HCT116 (cell line): ENCODE measurements around the gene WDR44. TPM values are rescaled to one million over a fixed set of nuclear protein-coding genes. Genes with fewer than 3 reads are reported as not detected.

Source experiments
- ATAC-seq: fragments of 200-7000 bp; cut with Tn5 transposase; 2 replicates; pipeline ENCODE4 v1.9.1; 2020; ENCODE audit warnings: mild to moderate bottlenecking, moderate library complexity
- BruUV-seq: library from RNA; stranded (reverse); fragments of 400-500 nt; replicated peaks from 2 replicates; lab custom pipeline; 2021; lab: Mats Ljungman, UMichigan
- CTCF ChIA-PET: fragments of 300-600 bp; sonication (Branson Sonifier 250); formaldehyde crosslinking; loops from one replicate; lab custom pipeline; 2021; ENCODE audit warnings: antibody characterized with exemption; lab: Charles Lee
- POLR2A ChIA-PET: fragments of 300-600, 350-600 bp; sonication (Branson Sonifier 250); formaldehyde crosslinking; loops from one replicate; lab custom pipeline; 2021; ENCODE audit warnings: antibody characterized with exemption; lab: Charles Lee
- RAD21 ChIA-PET, 2 experiments: fragments of 300-600 bp; sonication (Branson Sonifier 250); formaldehyde crosslinking; loops; one replicate each; lab custom pipeline; 2023; ENCODE audit warnings: low total read pairs in 2 of 2; ENCODE audit not compliant: uncharacterized antibody in 2 of 2, unreplicated experiment in 2 of 2, low non-redundant PET in 1 of 2; lab: Charles Lee
- DNase-seq: peaks from one replicate; pipeline ENCODE4 v3.0.0-alpha.2; 2010; ENCODE audit warnings: low read depth, low spot score
- H2AFZ ChIP-seq: fragments of 200-600 bp; shearing (Covaris generic), sonication (generic); 2 replicates; pipeline ENCODE4 v1.6.1; 2017; ENCODE audit warnings: low read depth, mixed run types, mixed read lengths, antibody characterized with exemption, low read length; ENCODE audit not compliant: poor library complexity, severe bottlenecking
- H3K27ac ChIP-seq: 2 replicates; pipeline ENCODE4 v1.5.1; 2012; ENCODE audit warnings: low read depth, low read length
- H3K27me3 ChIP-seq: fragments of 200-600 bp; sonication (generic); 2 replicates; pipeline ENCODE4 v1.6.1; 2016; ENCODE audit warnings: mixed run types, low read length, mixed read lengths; ENCODE audit not compliant: insufficient read depth
- H3K36me3 ChIP-seq, 2 experiments: fragments of 200-500 bp in 1 of 2; fragments of 200-600 bp in 1 of 2; sonication (Bioruptor generic) in 1 of 2; sonication (generic) in 1 of 2; 2 replicates each; pipeline versions ENCODE4 v1.5.1 to v1.6.1; 2014 to 2016; ENCODE audit warnings: low read length in 2 of 2, inconsistent platforms in 1 of 2, mixed read lengths in 1 of 2, mixed run types in 1 of 2; ENCODE audit not compliant: insufficient read depth in 2 of 2, control insufficient read depth in 1 of 2
- H3K4me1 ChIP-seq, 2 experiments: fragments of 200-600 bp in 1 of 2; sonication (generic) in 1 of 2; 2 replicates each; pipeline versions ENCODE4 v1.5.1 to v1.6.1; 2012 to 2017; ENCODE audit warnings: low read length in 2 of 2, inconsistent platforms in 1 of 2, mild to moderate bottlenecking in 1 of 2, mixed read lengths in 1 of 2, mixed run types in 1 of 2, moderate library complexity in 1 of 2; ENCODE audit not compliant: insufficient read depth in 2 of 2, control insufficient read depth in 1 of 2
- H3K4me2 ChIP-seq: fragments of 200-600 bp; sonication (generic); 2 replicates; pipeline ENCODE4 v1.6.1; 2017; ENCODE audit warnings: mixed run types, low read length, mixed read lengths
- H3K4me3 ChIP-seq, 2 experiments: fragments of 200-600 bp in 1 of 2; sonication (generic) in 1 of 2; replicated peaks in 1 of 2; 2 replicates each; pipeline ENCODE4 v1.5.1; 2011 to 2016; ENCODE audit warnings: low read length in 2 of 2, control low read depth in 1 of 2, low read depth in 1 of 2, mild to moderate bottlenecking in 1 of 2, mixed read lengths in 1 of 2, mixed run types in 1 of 2
- H3K79me2 ChIP-seq: fragments of 200-600 bp; sonication (generic); 2 replicates; pipeline ENCODE4 v1.6.1; 2017; ENCODE audit warnings: mild to moderate bottlenecking, mixed run types, low read length, moderate library complexity, mixed read lengths; ENCODE audit not compliant: insufficient read depth
- H3K9ac ChIP-seq: fragments of 200-600 bp; sonication (generic); 2 replicates; pipeline ENCODE4 v1.6.1; 2016; ENCODE audit warnings: low read length, mixed read lengths
- H3K9me2 ChIP-seq: fragments of 200-600 bp; sonication (generic), shearing (Covaris generic); 2 replicates; pipeline ENCODE4 v1.6.1; 2017; ENCODE audit warnings: mixed run types, mild to moderate bottlenecking, moderate library complexity; ENCODE audit not compliant: insufficient read depth
- H3K9me3 ChIP-seq, 2 experiments: fragments of 200-500 bp in 1 of 2; fragments of 200-600 bp in 1 of 2; sonication (Bioruptor generic) in 1 of 2; sonication (generic) in 1 of 2; 2 replicates each; pipeline ENCODE4 v1.6.1; 2014 to 2017; ENCODE audit warnings: low read length in 2 of 2, mixed read lengths in 2 of 2, inconsistent platforms in 1 of 2, low read depth in 1 of 2, mild to moderate bottlenecking in 1 of 2, mixed run types in 1 of 2, moderate library complexity in 1 of 2; ENCODE audit not compliant: control insufficient read depth in 1 of 2, insufficient read depth in 1 of 2
- H4K20me1 ChIP-seq: fragments of 200-600 bp; sonication (generic), shearing (Covaris generic); 2 replicates; pipeline ENCODE4 v1.6.1; 2017; ENCODE audit warnings: mixed run types, mild to moderate bottlenecking, moderate library complexity; ENCODE audit not compliant: insufficient read depth
- ATF3 ChIP-seq: IDR thresholded peaks from 2 replicates; pipeline ENCODE4 v1.6.1; 2012
- CTCF ChIP-seq, 3 experiments: fragments of 200-600 bp in 1 of 3; sonication (generic) in 1 of 3; IDR thresholded peaks in 2 of 3; conservative IDR thresholded peaks in 1 of 3; 2 replicates each; pipeline ENCODE4 v1.5.1; 2012 to 2017; ENCODE audit warnings: low read depth in 2 of 3, low read length in 2 of 3, antibody characterized with exemption in 1 of 3, borderline replicate concordance in 1 of 3, control low read depth in 1 of 3, mild to moderate bottlenecking in 1 of 3, mixed read lengths in 1 of 3, mixed run types in 1 of 3, moderate library complexity in 1 of 3; ENCODE audit not compliant: insufficient read depth in 1 of 3
- EZH2phosphoT487 ChIP-seq: fragments of 200-600 bp; IDR thresholded peaks from 2 replicates; pipeline ENCODE4 v1.6.1; 2018; ENCODE audit warnings: antibody characterized with exemption, borderline replicate concordance
- JUND ChIP-seq: IDR thresholded peaks from 2 replicates; pipeline ENCODE4 v1.6.1; 2012
- MAX ChIP-seq: IDR thresholded peaks from 2 replicates; pipeline ENCODE4 v1.6.1; 2012
- SP1 ChIP-seq: IDR thresholded peaks from 2 replicates; pipeline ENCODE4 v1.6.1; 2012; ENCODE audit warnings: low read depth
- SRF ChIP-seq: IDR thresholded peaks from 2 replicates; pipeline ENCODE4 v1.6.1; 2012; ENCODE audit warnings: low read depth
- ZFX ChIP-seq: fragments of 450-650 bp; IDR thresholded peaks from 2 replicates; pipeline ENCODE4 v1.6.1; 2017
- intact Hi-C: fragments of 100-400 bp; cut with micrococcal nuclease; formaldehyde crosslinking; loops from 2 replicates; pipeline ENCODE4 v1.10.0; 2022
- total RNA-seq: library from RNA; stranded (reverse); gene quantifications from one replicate; pipeline ENCODE4 v1.2.1, GENCODE V29; 2021; ENCODE audit not compliant: unreplicated experiment

The WDR44 gene
- total RNA-seq, 1 experiment from 2014 or later, result 12.2 TPM

DNA sequence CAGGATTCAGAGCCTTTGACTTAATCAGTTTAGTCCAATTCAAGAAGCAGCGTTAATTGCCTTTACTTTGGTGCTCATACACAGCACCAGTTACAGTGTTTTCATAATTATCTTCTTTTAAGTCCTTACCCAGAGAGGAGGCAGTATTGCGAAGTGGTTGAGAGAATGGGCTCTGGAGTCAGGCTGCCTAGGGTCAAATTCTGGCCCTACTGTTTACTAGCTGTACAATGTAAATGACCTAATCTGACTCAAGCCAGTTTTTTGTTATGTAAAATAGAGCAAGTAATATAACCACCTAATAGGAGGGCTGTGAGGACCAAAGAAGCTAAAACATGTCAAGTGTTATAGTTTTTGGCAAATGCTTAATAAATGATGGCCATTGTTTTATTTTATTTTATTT, 27.6 kb downstream of the WDR44 start:
- CTCF ChIA-PET, result no interaction called here
- Histone ChIP-seq H3K9me2 (no peaks in the 10 kb centered on the region), H3K9ac (no peak overlapping the region), H3K27me3 (no peaks in the 10 kb centered on the region), H3K79me2 (no peaks in the 10 kb centered on the region), H3K9me3 (no peaks in the 10 kb centered on the region), H3K36me3 (no peaks in the 10 kb centered on the region), H3K27ac (no peak overlapping the region), H2AFZ (no peak overlapping the region), H4K20me1 (no peaks in the 10 kb centered on the region), H3K4me2 (no peak overlapping the region), H3K4me1 (no peaks in the 10 kb centered on the region), H3K4me3 (no peak overlapping the region)
- intact Hi-C loops, result no loop called here
- POLR2A ChIA-PET, result no interaction called here
- TF ChIP-seq MAX (no peak), SP1 (no peak)
- RAD21 ChIA-PET, result no interaction called here
- DNase-seq (no peak), ATAC-seq (no peak)
- BruUV-seq, result no TSS peak

DNA sequence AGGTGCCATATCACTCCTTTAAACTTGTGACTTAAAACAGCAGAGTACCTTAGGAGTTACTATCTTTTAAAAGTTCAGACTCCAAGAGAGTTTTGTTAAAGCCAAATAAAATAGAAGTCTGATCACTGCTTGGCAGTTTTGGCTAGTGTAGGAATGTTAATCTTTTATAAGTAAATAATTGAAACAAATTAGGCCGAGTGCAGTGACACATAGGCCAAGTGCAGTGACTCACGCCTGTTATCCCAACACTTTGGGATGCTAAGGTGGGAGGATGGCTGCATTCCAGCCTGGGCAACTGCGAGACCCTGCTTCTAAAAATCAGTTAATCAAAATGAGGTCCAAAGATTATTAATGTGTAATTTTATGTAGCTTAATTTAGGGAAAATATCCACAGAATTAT, 37.2 kb downstream of the WDR44 start:
- H3K9me2 ChIP-seq, result no peaks in the 10 kb centered on the region
- RAD21 ChIA-PET, result no interaction called here
- no peaks in the 10 kb centered on the region for H3K9me3 ChIP-seq
- BruUV-seq, result no TSS peak
- H3K4me2 ChIP-seq, result no peak overlapping the region
- DNase-seq (no peak), ATAC-seq (no peak)
- no peaks in the 10 kb centered on the region for H4K20me1 ChIP-seq
- H3K4me3 ChIP-seq, result no peak overlapping the region
- no peak for TF ChIP-seq ZFX
- TF ChIP-seq EZH2phosphoT487, result no peak
- no peak for TF ChIP-seq CTCF (IDR thresholded peaks at IDR 0.05 in 2 of 3, conservative IDR thresholded peaks at IDR 0.05 in 1 of 3; ENCODE audit: borderline replicate concordance in 1 of 3, insufficient read depth in 1 of 3, low read depth in 2 of 3, low read length in 2 of 3)
- TF ChIP-seq ATF3, result no peak
- no peak for TF ChIP-seq JUND
- no peak for TF ChIP-seq SP1
- no peak for TF ChIP-seq SRF
- intact Hi-C loops, result no loop called here
- H3K27ac ChIP-seq, result no peak overlapping the region
- no peaks in the 10 kb centered on the region for H3K36me3 ChIP-seq
- H3K79me2 ChIP-seq, result no peaks in the 10 kb centered on the region
- no peak overlapping the region for H2AFZ ChIP-seq
- H3K27me3 ChIP-seq, result no peaks in the 10 kb centered on the region
- no peak overlapping the region for H3K9ac ChIP-seq
- POLR2A ChIA-PET, result no interaction called here
- H3K4me1 ChIP-seq, result no peaks in the 10 kb centered on the region
- CTCF ChIA-PET, result no interaction called here
